Stimulated activated naive CD8-positive, alpha-beta T cell treated with anti-CD3 and anti-CD28 coated beads, Interleukin-15, Interleukin-2, amounts not matched to agents 100 ng/mL and 50 ng/mL, for 24 hours (primary cell): ENCODE measurements around the gene MLLT1.
"Not testable (repeated sequence)": the region's sequence is repeated elsewhere in the genome, so short reads cannot be mapped to it uniquely, and the experiment has no call there.

ENCODE experiments used
- H3K27ac Mint-ChIP-seq: one replicate; pipeline ENCODE4 v1.8.0; 2021; ENCODE audit warnings: mild to moderate bottlenecking, mixed read lengths
- H3K27me3 Mint-ChIP-seq: one replicate; pipeline ENCODE4 v1.8.0; 2021; ENCODE audit warnings: mixed read lengths
- H3K36me3 Mint-ChIP-seq: one replicate; pipeline ENCODE4 v1.8.0; 2021; ENCODE audit warnings: low read depth, mixed read lengths
- H3K4me1 Mint-ChIP-seq: one replicate; pipeline ENCODE4 v1.8.0; 2021; ENCODE audit warnings: low read depth, mixed read lengths
- H3K4me3 Mint-ChIP-seq: one replicate; pipeline ENCODE4 v1.8.0; 2021; ENCODE audit warnings: mild to moderate bottlenecking, mixed read lengths
- H3K9me3 Mint-ChIP-seq: one replicate; pipeline ENCODE4 v1.8.0; 2021; ENCODE audit warnings: mixed read lengths

Gene MLLT1

GRCh38 chr19:6286676-6287075 lies 6.9 kb upstream of the MLLT1 start:
- H3K36me3 Mint-ChIP-seq: peaks cover 5% of the 10 kb centered on the region
- no peaks in the 10 kb centered on the region for H3K4me1 Mint-ChIP-seq
- H3K27me3 Mint-ChIP-seq: no peaks in the 10 kb centered on the region
- H3K27ac Mint-ChIP-seq: no peak overlapping the region
- H3K4me3 Mint-ChIP-seq: no peak overlapping the region
- H3K9me3 Mint-ChIP-seq: peaks cover 16% of the 10 kb centered on the region

- not testable (repeated sequence) for H3K27ac Mint-ChIP-seq, H3K4me3 Mint-ChIP-seq, H3K9me3 Mint-ChIP-seq, H3K27me3 Mint-ChIP-seq
- peaks cover 16% of the 10 kb centered on the region for H3K4me1 Mint-ChIP-seq
- peaks cover 17% of the 10 kb centered on the region for H3K36me3 Mint-ChIP-seq
Observed at GRCh38 chr19:6282393-6282792, 2.6 kb upstream of the MLLT1 start.

GRCh38 chr19:6279620-6279930 lies 200 bp downstream of the MLLT1 start:
- no peak overlapping the region for H3K4me3 Mint-ChIP-seq
- no peaks in the 10 kb centered on the region for H3K27me3 Mint-ChIP-seq
- H3K36me3 Mint-ChIP-seq: peaks cover 17% of the 10 kb centered on the region
- H3K4me1 Mint-ChIP-seq: peaks cover 42% of the 10 kb centered on the region
- no peaks in the 10 kb centered on the region for H3K9me3 Mint-ChIP-seq
- no peak overlapping the region for H3K27ac Mint-ChIP-seq

GRCh38 chr19:6278740-6279619 lies 795 bp downstream of the MLLT1 start:
- H3K4me3 Mint-ChIP-seq: peak overlapping the region; percentile 87
- H3K27ac Mint-ChIP-seq: peak overlapping the region; percentile 88
- no peaks in the 10 kb centered on the region for H3K27me3 Mint-ChIP-seq
- H3K4me1 Mint-ChIP-seq: peaks cover 48% of the 10 kb centered on the region
- peaks cover 17% of the 10 kb centered on the region for H3K36me3 Mint-ChIP-seq
- H3K9me3 Mint-ChIP-seq: no peaks in the 10 kb centered on the region

- H3K4me3 Mint-ChIP-seq: peak overlapping the region; percentile 87
- peaks cover 17% of the 10 kb centered on the region for H3K36me3 Mint-ChIP-seq
- H3K27me3 Mint-ChIP-seq: no peaks in the 10 kb centered on the region
- peak overlapping the region; percentile 88 for H3K27ac Mint-ChIP-seq
- peaks cover 54% of the 10 kb centered on the region for H3K4me1 Mint-ChIP-seq
- no peaks in the 10 kb centered on the region for H3K9me3 Mint-ChIP-seq
Observed at GRCh38 chr19:6278051-6278450, 1.7 kb downstream of the MLLT1 start.

GRCh38 chr19:6276447-6276846 lies 3.3 kb downstream of the MLLT1 start:
- no peaks in the 10 kb centered on the region for H3K27me3 Mint-ChIP-seq
- H3K27ac Mint-ChIP-seq: no peak overlapping the region
- H3K4me3 Mint-ChIP-seq: no peak overlapping the region
- H3K9me3 Mint-ChIP-seq: no peaks in the 10 kb centered on the region
- H3K4me1 Mint-ChIP-seq: peaks cover 61% of the 10 kb centered on the region
- peaks cover 17% of the 10 kb centered on the region for H3K36me3 Mint-ChIP-seq

- H3K27me3 Mint-ChIP-seq: no peaks in the 10 kb centered on the region
- H3K4me1 Mint-ChIP-seq: peaks cover 61% of the 10 kb centered on the region
- H3K27ac Mint-ChIP-seq: no peak overlapping the region
- peaks cover 24% of the 10 kb centered on the region for H3K36me3 Mint-ChIP-seq
- no peaks in the 10 kb centered on the region for H3K9me3 Mint-ChIP-seq
- H3K4me3 Mint-ChIP-seq: peak overlapping the region; percentile 32
Observed at GRCh38 chr19:6275170-6275744, 4.5 kb downstream of the MLLT1 start.

- Mint-ChIP-seq H3K27me3 (no peaks in the 10 kb centered on the region), H3K4me1 (peaks cover 61% of the 10 kb centered on the region), H3K27ac (no peak overlapping the region), H3K36me3 (peaks cover 28% of the 10 kb centered on the region), H3K4me3 (no peak overlapping the region), H3K9me3 (no peaks in the 10 kb centered on the region)
Observed at GRCh38 chr19:6274756-6275155, 5.0 kb downstream of the MLLT1 start.

GRCh38 chr19:6273701-6274601 lies 5.8 kb downstream of the MLLT1 start:
- Mint-ChIP-seq H3K9me3 (no peaks in the 10 kb centered on the region), H3K4me1 (peaks cover 60% of the 10 kb centered on the region), H3K4me3 (no peak overlapping the region), H3K27ac (no peak overlapping the region), H3K27me3 (no peaks in the 10 kb centered on the region), H3K36me3 (peaks cover 26% of the 10 kb centered on the region)

- Mint-ChIP-seq H3K36me3 (peaks cover 24% of the 10 kb centered on the region), H3K9me3 (no peaks in the 10 kb centered on the region), H3K27me3 (no peaks in the 10 kb centered on the region), H3K4me3 (no peak overlapping the region), H3K4me1 (peaks cover 51% of the 10 kb centered on the region), H3K27ac (no peak overlapping the region)
Observed at GRCh38 chr19:6272913-6273600, 6.7 kb downstream of the MLLT1 start.

- H3K4me1 Mint-ChIP-seq: peaks cover 45% of the 10 kb centered on the region
Observed at GRCh38 chr19:6272411-6272791, 7.4 kb downstream of the MLLT1 start.

GRCh38 chr19:6271721-6272410 lies 7.9 kb downstream of the MLLT1 start:
- Mint-ChIP-seq H3K4me1 (peaks cover 40% of the 10 kb centered on the region), H3K27me3 (no peaks in the 10 kb centered on the region), H3K9me3 (no peaks in the 10 kb centered on the region), H3K4me3 (no peak overlapping the region), H3K27ac (no peak overlapping the region), H3K36me3 (peaks cover 28% of the 10 kb centered on the region)

More at GRCh38 chr19:6272411-6272791, 7.4 kb downstream of the MLLT1 start:
- Mint-ChIP-seq H3K36me3 (peaks cover 25% of the 10 kb centered on the region), H3K27me3 (no peaks in the 10 kb centered on the region), H3K9me3 (no peaks in the 10 kb centered on the region), H3K4me3 (no peak overlapping the region), H3K27ac (no peak overlapping the region)

- no peaks in the 10 kb centered on the region for H3K27me3 Mint-ChIP-seq
- peaks cover 35% of the 10 kb centered on the region for H3K36me3 Mint-ChIP-seq
- no peaks in the 10 kb centered on the region for H3K9me3 Mint-ChIP-seq
- H3K4me1 Mint-ChIP-seq: peaks cover 33% of the 10 kb centered on the region
- H3K27ac Mint-ChIP-seq: no peak overlapping the region
- no peak overlapping the region for H3K4me3 Mint-ChIP-seq
Observed at GRCh38 chr19:6271251-6271650, 8.5 kb downstream of the MLLT1 start.

- Mint-ChIP-seq H3K36me3 (peaks cover 37% of the 10 kb centered on the region), H3K4me3 (no peak overlapping the region), H3K9me3 (no peaks in the 10 kb centered on the region), H3K4me1 (peaks cover 29% of the 10 kb centered on the region), H3K27ac (no peak overlapping the region), H3K27me3 (no peaks in the 10 kb centered on the region)
Observed at GRCh38 chr19:6270822-6271221, 9.0 kb downstream of the MLLT1 start.
